HEK293 (cell line): Measurements from ENCODE around the gene C1GALT1C1.

Source experiments
- FEZF1 ChIP-seq: fragments of 450-650 bp; formaldehyde crosslinking; IDR thresholded peaks from 2 replicates; pipeline ENCODE4 v1.5.1; 2016; ENCODE audit warnings: missing biosample characterization, missing genetic modification characterization
- GLI2 ChIP-seq: fragments of 450-650 bp; formaldehyde crosslinking; IDR thresholded peaks from 2 replicates; pipeline ENCODE4; 2017; ENCODE audit warnings: missing biosample characterization, missing genetic modification characterization, low read depth, borderline replicate concordance
- SP2 ChIP-seq: fragments of 450-650 bp; formaldehyde crosslinking; IDR thresholded peaks from 2 replicates; pipeline ENCODE4 v1.5.1; 2016; ENCODE audit warnings: missing biosample characterization, missing genetic modification characterization
- WT1 ChIP-seq: fragments of 450-650 bp; formaldehyde crosslinking; IDR thresholded peaks from 2 replicates; pipeline ENCODE4 v1.5.1; 2016; ENCODE audit warnings: missing biosample characterization, missing genetic modification characterization
- YY1 ChIP-seq: fragments of 450-650 bp; formaldehyde crosslinking; IDR thresholded peaks from 2 replicates; pipeline ENCODE4 v1.5.1; 2018; ENCODE audit warnings: missing biosample characterization, missing genetic modification characterization
- ZFHX2 ChIP-seq: fragments of 450-650 bp; formaldehyde crosslinking; conservative IDR thresholded peaks from 2 replicates; pipeline ENCODE4 v1.5.1; 2016; ENCODE audit warnings: missing biosample characterization, missing genetic modification characterization
- ZFP41 ChIP-seq: fragments of 450-650 bp; formaldehyde crosslinking; IDR thresholded peaks from 2 replicates; pipeline ENCODE4 v1.5.1; 2016; ENCODE audit warnings: missing biosample characterization, missing genetic modification characterization, borderline replicate concordance
- ZNF10 ChIP-seq: fragments of 450-650 bp; formaldehyde crosslinking; IDR thresholded peaks from 2 replicates; pipeline ENCODE4 v1.5.1; 2017; ENCODE audit warnings: missing biosample characterization, missing genetic modification characterization
- ZNF138 ChIP-seq: fragments of 450-650 bp; formaldehyde crosslinking; IDR thresholded peaks from 2 replicates; pipeline ENCODE4 v1.5.1; 2016; ENCODE audit warnings: missing biosample characterization, missing genetic modification characterization, borderline replicate concordance
- ZNF140 ChIP-seq: fragments of 450-650 bp; formaldehyde crosslinking; IDR thresholded peaks from 2 replicates; pipeline ENCODE4 v1.5.1; 2016; ENCODE audit warnings: missing biosample characterization, missing genetic modification characterization
- ZNF155 ChIP-seq: fragments of 450-650 bp; formaldehyde crosslinking; IDR thresholded peaks from 2 replicates; pipeline ENCODE4 v1.5.1; 2016; ENCODE audit warnings: missing biosample characterization, missing genetic modification characterization
- ZNF169 ChIP-seq: fragments of 450-650 bp; formaldehyde crosslinking; IDR thresholded peaks from 2 replicates; pipeline ENCODE4 v1.5.1; 2016; ENCODE audit warnings: missing biosample characterization, missing genetic modification characterization
- ZNF214 ChIP-seq: fragments of 450-650 bp; formaldehyde crosslinking; IDR thresholded peaks from 2 replicates; pipeline ENCODE4 v1.5.1; 2017; ENCODE audit warnings: missing biosample characterization, mild to moderate bottlenecking, missing genetic modification characterization, borderline replicate concordance
- ZNF221 ChIP-seq: fragments of 450-650 bp; formaldehyde crosslinking; IDR thresholded peaks from 2 replicates; pipeline ENCODE4 v1.5.1; 2017; ENCODE audit warnings: missing biosample characterization, missing genetic modification characterization, borderline replicate concordance
- ZNF391 ChIP-seq: fragments of 450-650 bp; formaldehyde crosslinking; IDR thresholded peaks from 2 replicates; pipeline ENCODE4 v1.5.1; 2016; ENCODE audit warnings: low read depth, missing biosample characterization, missing genetic modification characterization, borderline replicate concordance
- ZNF394 ChIP-seq: fragments of 450-650 bp; formaldehyde crosslinking; IDR thresholded peaks from 2 replicates; pipeline ENCODE4 v1.5.1; 2016; ENCODE audit warnings: missing biosample characterization, missing genetic modification characterization, mild to moderate bottlenecking, moderate library complexity, borderline replicate concordance
- ZNF404 ChIP-seq: fragments of 450-650 bp; formaldehyde crosslinking; IDR thresholded peaks from 2 replicates; pipeline ENCODE4 v1.5.1; 2017; ENCODE audit warnings: missing biosample characterization, missing genetic modification characterization
- ZNF416 ChIP-seq: fragments of 450-650 bp; formaldehyde crosslinking; IDR thresholded peaks from 2 replicates; pipeline ENCODE4 v1.5.1; 2016; ENCODE audit warnings: missing biosample characterization, missing genetic modification characterization
- ZNF530 ChIP-seq: fragments of 450-650 bp; formaldehyde crosslinking; IDR thresholded peaks from 2 replicates; pipeline ENCODE4 v1.5.1; 2016; ENCODE audit warnings: low read depth, missing biosample characterization, missing genetic modification characterization
- ZNF549 ChIP-seq: fragments of 450-650 bp; IDR thresholded peaks from 2 replicates; pipeline ENCODE4 v1.5.1; 2018; ENCODE audit warnings: missing biosample characterization, missing genetic modification characterization, mild to moderate bottlenecking, inconsistent platforms, moderate library complexity
- ZNF560 ChIP-seq: fragments of 450-650 bp; formaldehyde crosslinking; IDR thresholded peaks from 2 replicates; pipeline ENCODE4 v1.5.1; 2017; ENCODE audit warnings: missing biosample characterization, missing genetic modification characterization, borderline replicate concordance
- ZNF670 ChIP-seq: fragments of 450-650 bp; formaldehyde crosslinking; IDR thresholded peaks from 2 replicates; pipeline ENCODE4 v1.5.1; 2016; ENCODE audit warnings: missing biosample characterization, missing genetic modification characterization, low read depth
- ZNF776 ChIP-seq: fragments of 450-650 bp; formaldehyde crosslinking; IDR thresholded peaks from 2 replicates; pipeline ENCODE4 v1.5.0; 2017; ENCODE audit warnings: missing biosample characterization, missing genetic modification characterization, borderline replicate concordance
- ZNF830 ChIP-seq: fragments of 450-650 bp; IDR thresholded peaks from 2 replicates; pipeline ENCODE4 v1.5.0; 2018; ENCODE audit warnings: missing biosample characterization, missing genetic modification characterization, low read depth, mild to moderate bottlenecking, moderate library complexity
- ZXDB ChIP-seq: fragments of 450-650 bp; formaldehyde crosslinking; IDR thresholded peaks from 2 replicates; pipeline ENCODE4 v1.5.1; 2016; ENCODE audit warnings: missing biosample characterization, missing genetic modification characterization
- TF ChIP-seq, protein P1 (sequence below): fragments of 450-650 bp; formaldehyde crosslinking; IDR thresholded peaks from 2 replicates; pipeline ENCODE4 v1.5.1; 2017; ENCODE audit warnings: missing biosample characterization, mild to moderate bottlenecking, missing genetic modification characterization, moderate library complexity
- TF ChIP-seq, protein P2 (sequence below): fragments of 450-650 bp; formaldehyde crosslinking; IDR thresholded peaks from 2 replicates; pipeline ENCODE4 v1.5.1; 2016; ENCODE audit warnings: missing biosample characterization, missing genetic modification characterization, low read depth
- TF ChIP-seq, protein P3 (sequence below): sonication (generic); formaldehyde crosslinking; IDR thresholded peaks from 2 replicates; pipeline ENCODE4 v1.8.1; 2022; ENCODE audit warnings: mild to moderate bottlenecking, moderate library complexity, missing genetic modification reagents
- TF ChIP-seq, protein P4 (sequence below): fragments of 450-650 bp; formaldehyde crosslinking; IDR thresholded peaks from 2 replicates; pipeline ENCODE4 v1.5.1; 2016; ENCODE audit warnings: missing biosample characterization, missing genetic modification characterization
- TF ChIP-seq, protein P5 (sequence below): fragments of 450-650 bp; formaldehyde crosslinking; conservative IDR thresholded peaks from 2 replicates; pipeline ENCODE4 v1.5.1; 2016; ENCODE audit warnings: low read depth, missing biosample characterization, missing genetic modification characterization
- TF ChIP-seq, protein P6 (sequence below): fragments of 450-650 bp; formaldehyde crosslinking; IDR thresholded peaks from 2 replicates; pipeline ENCODE4 v1.5.1; 2017; ENCODE audit warnings: missing biosample characterization, missing genetic modification characterization

Gene C1GALT1C1

DNA sequence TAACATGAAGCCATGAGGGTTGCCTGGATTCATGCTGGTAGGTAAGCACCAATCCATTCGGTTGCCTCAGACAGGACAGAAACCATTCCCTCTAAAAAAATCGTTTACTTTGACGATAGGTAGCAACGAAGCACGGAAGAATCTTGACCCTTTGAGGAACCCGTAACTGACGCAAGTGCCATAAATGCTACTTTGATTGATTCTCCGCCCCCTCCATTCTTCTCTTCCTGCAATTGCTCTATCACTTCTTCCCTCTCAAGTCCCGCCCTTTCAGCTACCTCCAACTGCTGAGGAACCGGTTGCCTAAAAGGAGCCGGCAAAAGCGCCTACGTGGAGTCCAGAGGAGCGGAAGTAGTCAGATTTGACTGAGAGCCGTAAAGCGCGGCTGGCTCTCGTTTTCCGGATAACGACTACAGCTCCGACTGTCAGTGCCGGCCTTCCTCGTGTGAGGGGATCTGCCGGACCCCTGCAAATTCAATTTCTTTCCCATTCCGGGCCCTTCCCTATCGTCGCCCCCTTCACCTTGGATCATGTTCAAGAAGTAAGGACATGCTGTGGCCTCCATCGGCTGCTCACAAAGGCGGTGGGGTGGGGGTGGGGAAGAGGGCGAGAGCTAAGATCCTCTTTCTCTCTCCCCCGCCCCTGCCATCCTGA is 26.0 kb downstream of the C1GALT1C1 start, which contains the start of gene MCTS1 (continued):
- TF ChIP-seq, protein P1, sequence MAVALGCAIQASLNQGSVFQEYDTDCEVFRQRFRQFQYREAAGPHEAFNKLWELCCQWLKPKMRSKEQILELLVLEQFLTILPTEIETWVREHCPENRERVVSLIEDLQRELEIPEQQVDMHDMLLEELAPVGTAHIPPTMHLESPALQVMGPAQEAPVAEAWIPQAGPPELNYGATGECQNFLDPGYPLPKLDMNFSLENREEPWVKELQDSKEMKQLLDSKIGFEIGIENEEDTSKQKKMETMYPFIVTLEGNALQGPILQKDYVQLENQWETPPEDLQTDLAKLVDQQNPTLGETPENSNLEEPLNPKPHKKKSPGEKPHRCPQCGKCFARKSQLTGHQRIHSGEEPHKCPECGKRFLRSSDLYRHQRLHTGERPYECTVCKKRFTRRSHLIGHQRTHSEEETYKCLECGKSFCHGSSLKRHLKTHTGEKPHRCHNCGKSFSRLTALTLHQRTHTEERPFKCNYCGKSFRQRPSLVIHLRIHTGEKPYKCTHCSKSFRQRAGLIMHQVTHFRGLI = no peak
- peak; percentile 91 for TF ChIP-seq SP2
- no peak for TF ChIP-seq GLI2 (tag by site-specific recombination)
- TF ChIP-seq ZNF221 (tag by site-specific recombination) = no peak
- TF ChIP-seq ZNF560 (tag by site-specific recombination) = no peak
- TF ChIP-seq, protein P2, sequence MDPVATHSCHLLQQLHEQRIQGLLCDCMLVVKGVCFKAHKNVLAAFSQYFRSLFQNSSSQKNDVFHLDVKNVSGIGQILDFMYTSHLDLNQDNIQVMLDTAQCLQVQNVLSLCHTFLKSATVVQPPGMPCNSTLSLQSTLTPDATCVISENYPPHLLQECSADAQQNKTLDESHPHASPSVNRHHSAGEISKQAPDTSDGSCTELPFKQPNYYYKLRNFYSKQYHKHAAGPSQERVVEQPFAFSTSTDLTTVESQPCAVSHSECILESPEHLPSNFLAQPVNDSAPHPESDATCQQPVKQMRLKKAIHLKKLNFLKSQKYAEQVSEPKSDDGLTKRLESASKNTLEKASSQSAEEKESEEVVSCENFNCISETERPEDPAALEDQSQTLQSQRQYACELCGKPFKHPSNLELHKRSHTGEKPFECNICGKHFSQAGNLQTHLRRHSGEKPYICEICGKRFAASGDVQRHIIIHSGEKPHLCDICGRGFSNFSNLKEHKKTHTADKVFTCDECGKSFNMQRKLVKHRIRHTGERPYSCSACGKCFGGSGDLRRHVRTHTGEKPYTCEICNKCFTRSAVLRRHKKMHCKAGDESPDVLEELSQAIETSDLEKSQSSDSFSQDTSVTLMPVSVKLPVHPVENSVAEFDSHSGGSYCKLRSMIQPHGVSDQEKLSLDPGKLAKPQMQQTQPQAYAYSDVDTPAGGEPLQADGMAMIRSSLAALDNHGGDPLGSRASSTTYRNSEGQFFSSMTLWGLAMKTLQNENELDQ (tag by site-specific recombination) = no peak
- TF ChIP-seq ZNF169 = no peak
- TF ChIP-seq ZNF391 (tag by site-specific recombination) = no peak
- no peak for TF ChIP-seq ZNF416 (tag by site-specific recombination)
- TF ChIP-seq WT1 (tag by site-specific recombination) = no peak
- TF ChIP-seq ZXDB (tag by site-specific recombination) = peak; percentile 49; the same call in 1 of the 2 replicates
- no peak for TF ChIP-seq FEZF1 (tag by site-specific recombination)
- TF ChIP-seq ZNF530 (tag by site-specific recombination) = no peak
- TF ChIP-seq ZNF10 (tag by site-specific recombination) = peak; percentile 98
- TF ChIP-seq, protein P3, sequence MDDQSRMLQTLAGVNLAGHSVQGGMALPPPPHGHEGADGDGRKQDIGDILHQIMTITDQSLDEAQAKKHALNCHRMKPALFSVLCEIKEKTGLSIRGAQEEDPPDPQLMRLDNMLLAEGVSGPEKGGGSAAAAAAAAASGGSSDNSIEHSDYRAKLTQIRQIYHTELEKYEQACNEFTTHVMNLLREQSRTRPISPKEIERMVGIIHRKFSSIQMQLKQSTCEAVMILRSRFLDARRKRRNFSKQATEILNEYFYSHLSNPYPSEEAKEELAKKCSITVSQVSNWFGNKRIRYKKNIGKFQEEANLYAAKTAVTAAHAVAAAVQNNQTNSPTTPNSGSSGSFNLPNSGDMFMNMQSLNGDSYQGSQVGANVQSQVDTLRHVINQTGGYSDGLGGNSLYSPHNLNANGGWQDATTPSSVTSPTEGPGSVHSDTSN (CRISPR knock-in tag) = no peak
- no peak for TF ChIP-seq ZNF214 (tag by site-specific recombination)
- TF ChIP-seq ZNF394 = peak; percentile 54; the same call in 1 of the 2 replicates
- no peak for TF ChIP-seq ZNF138
- peak; percentile 63 for TF ChIP-seq ZFHX2 (tag by site-specific recombination)
- TF ChIP-seq ZNF830 (tag by site-specific recombination) = no peak
- TF ChIP-seq ZNF549 (tag by site-specific recombination) = no peak
- TF ChIP-seq ZNF404 (tag by site-specific recombination) = no peak
- TF ChIP-seq, protein P4, sequence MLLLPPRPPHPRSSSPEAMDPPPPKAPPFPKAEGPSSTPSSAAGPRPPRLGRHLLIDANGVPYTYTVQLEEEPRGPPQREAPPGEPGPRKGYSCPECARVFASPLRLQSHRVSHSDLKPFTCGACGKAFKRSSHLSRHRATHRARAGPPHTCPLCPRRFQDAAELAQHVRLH (tag by site-specific recombination) = peak; percentile 80; the same call in 1 of the 2 replicates
- no peak for TF ChIP-seq ZNF776 (tag by site-specific recombination)
- TF ChIP-seq ZNF670 (tag by site-specific recombination) = no peak
- no peak for TF ChIP-seq ZFP41 (tag by site-specific recombination)
- TF ChIP-seq, protein P5, sequence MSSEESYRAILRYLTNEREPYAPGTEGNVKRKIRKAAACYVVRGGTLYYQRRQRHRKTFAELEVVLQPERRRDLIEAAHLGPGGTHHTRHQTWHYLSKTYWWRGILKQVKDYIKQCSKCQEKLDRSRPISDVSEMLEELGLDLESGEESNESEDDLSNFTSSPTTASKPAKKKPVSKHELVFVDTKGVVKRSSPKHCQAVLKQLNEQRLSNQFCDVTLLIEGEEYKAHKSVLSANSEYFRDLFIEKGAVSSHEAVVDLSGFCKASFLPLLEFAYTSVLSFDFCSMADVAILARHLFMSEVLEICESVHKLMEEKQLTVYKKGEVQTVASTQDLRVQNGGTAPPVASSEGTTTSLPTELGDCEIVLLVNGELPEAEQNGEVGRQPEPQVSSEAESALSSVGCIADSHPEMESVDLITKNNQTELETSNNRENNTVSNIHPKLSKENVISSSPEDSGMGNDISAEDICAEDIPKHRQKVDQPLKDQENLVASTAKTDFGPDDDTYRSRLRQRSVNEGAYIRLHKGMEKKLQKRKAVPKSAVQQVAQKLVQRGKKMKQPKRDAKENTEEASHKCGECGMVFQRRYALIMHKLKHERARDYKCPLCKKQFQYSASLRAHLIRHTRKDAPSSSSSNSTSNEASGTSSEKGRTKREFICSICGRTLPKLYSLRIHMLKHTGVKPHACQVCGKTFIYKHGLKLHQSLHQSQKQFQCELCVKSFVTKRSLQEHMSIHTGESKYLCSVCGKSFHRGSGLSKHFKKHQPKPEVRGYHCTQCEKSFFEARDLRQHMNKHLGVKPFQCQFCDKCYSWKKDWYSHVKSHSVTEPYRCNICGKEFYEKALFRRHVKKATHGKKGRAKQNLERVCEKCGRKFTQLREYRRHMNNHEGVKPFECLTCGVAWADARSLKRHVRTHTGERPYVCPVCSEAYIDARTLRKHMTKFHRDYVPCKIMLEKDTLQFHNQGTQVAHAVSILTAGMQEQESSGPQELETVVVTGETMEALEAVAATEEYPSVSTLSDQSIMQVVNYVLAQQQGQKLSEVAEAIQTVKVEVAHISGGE (tag by site-specific recombination) = peak; percentile 56
- no peak for TF ChIP-seq ZNF155 (tag by site-specific recombination)
- no peak for TF ChIP-seq ZNF140 (tag by site-specific recombination)
- TF ChIP-seq, protein P6, sequence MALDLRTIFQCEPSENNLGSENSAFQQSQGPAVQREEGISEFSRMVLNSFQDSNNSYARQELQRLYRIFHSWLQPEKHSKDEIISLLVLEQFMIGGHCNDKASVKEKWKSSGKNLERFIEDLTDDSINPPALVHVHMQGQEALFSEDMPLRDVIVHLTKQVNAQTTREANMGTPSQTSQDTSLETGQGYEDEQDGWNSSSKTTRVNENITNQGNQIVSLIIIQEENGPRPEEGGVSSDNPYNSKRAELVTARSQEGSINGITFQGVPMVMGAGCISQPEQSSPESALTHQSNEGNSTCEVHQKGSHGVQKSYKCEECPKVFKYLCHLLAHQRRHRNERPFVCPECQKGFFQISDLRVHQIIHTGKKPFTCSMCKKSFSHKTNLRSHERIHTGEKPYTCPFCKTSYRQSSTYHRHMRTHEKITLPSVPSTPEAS (tag by site-specific recombination) = no peak
- TF ChIP-seq YY1 (tag by site-specific recombination) = no peak
